Stimulated activated naive CD8-positive, alpha-beta T cell treated with anti-CD3 and anti-CD28 coated beads, Interleukin-15, amount 100 ng/mL, for 72 hours (primary cell): ENCODE data around the gene CFAP65.

ENCODE experiments used
- ATAC-seq: fragments of 150-1000 bp; cut with Tn5 transposase; 2 replicates; pipeline ENCODE4 v1.10.0; 2021; ENCODE audit warnings: mild to moderate bottlenecking, moderate library complexity
- DNase-seq, 2 donors: peaks; one replicate each; pipeline ENCODE4 v3.0.0; 2021 to 2022
- H3K27ac Mint-ChIP-seq, 2 donors: one replicate each; pipeline ENCODE4 v1.8.0; 2022; ENCODE audit warnings: mild to moderate bottlenecking in 2 of 2, mixed read lengths in 2 of 2, moderate library complexity in 2 of 2
- H3K27me3 Mint-ChIP-seq: one replicate; pipeline ENCODE4 v1.8.0; 2022; ENCODE audit warnings: mixed read lengths
- H3K4me1 Mint-ChIP-seq: one replicate; pipeline ENCODE4 v1.8.0; 2022; ENCODE audit warnings: mild to moderate bottlenecking, mixed read lengths
- H3K4me3 Mint-ChIP-seq, 2 donors: one replicate each; pipeline ENCODE4 v1.8.0; 2022; ENCODE audit warnings: mild to moderate bottlenecking in 2 of 2, mixed read lengths in 2 of 2, moderate library complexity in 1 of 2
- H3K9me3 Mint-ChIP-seq, 2 donors: one replicate each; pipeline ENCODE4 v1.8.0; 2022; ENCODE audit warnings: mixed read lengths in 2 of 2

Gene CFAP65

DNA sequence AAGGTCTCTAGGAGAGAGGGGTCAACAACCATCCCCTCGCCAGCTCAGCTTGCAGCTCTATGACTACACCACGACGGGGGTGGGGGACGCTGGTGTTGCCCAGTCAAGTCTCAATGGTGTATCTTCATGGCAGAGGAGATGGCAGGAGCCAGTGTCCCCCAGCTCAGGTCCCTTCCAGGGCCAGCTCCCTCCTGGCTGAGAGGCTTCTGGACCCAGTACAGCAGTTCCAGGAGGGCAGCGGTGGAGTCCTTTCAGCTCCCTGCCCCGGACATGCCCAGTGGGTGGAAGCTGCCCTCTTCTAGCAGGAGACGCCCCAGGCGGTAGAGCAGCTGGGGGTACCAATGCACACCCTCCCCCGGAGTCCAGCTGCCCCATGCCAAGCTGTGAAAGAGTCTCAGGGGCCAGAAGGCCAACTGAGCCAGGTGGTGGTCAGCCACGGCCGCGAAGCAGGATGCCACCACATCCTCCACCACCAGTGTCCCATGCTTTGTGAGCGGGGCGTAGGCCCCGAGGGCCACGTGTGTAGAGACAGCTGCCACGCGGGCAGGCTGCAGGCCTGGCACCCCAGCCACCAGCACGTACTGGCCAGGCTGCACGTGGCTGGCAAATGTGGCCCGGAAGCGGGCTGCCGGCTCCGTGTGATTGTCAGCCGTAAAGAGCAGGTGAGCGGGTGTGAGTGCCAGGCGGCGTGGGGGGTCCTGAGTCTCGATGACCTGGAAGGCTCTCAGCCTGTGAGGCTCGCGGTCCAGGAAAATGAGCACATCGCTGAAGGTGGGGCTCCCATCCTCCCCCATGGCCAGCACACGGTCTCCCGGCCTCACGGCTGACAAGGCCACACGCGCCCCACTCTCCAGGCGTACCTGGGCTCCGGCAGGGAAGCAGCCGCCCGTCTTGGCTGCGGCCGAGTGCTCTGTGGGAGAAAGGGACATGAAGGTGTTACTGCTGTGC, 13.9 kb upstream of the CFAP65 start:
- H3K4me3 Mint-ChIP-seq, result no peak overlapping the region
- no peak for ATAC-seq
- H3K9me3 Mint-ChIP-seq, result no peaks in the 10 kb centered on the region
- no peak overlapping the region for H3K27ac Mint-ChIP-seq
- peaks cover 28% of the 10 kb centered on the region for H3K4me1 Mint-ChIP-seq
- DNase-seq, result no peak
- H3K27me3 Mint-ChIP-seq, result peaks cover 78% of the 10 kb centered on the region

DNA sequence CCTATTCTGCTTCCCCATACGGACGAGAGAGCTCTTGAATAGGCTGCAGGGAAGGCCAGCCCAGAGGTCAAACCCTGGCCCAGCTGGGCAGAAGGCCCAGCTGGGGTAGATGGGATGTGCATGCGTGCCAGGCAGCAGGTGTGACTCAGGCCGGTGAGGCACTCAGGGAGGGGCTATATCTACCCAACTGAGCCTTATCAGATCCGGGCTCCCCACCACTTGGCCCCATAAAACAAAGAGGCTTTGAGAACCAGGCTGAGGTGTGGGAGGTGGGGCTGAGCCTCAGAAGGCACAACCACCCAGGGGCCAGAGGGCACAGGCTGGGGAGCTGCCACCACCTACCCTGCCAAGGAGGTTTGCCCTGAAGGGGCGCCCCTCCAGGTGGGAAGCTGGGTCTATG, 8.0 kb upstream of the CFAP65 start:
- Mint-ChIP-seq H3K9me3 (no peaks in the 10 kb centered on the region), H3K27me3 (peaks cover 76% of the 10 kb centered on the region), H3K4me1 (no peaks in the 10 kb centered on the region), H3K27ac (no peak overlapping the region), H3K4me3 (no peak overlapping the region)
- DNase-seq (no peak), ATAC-seq (no peak)

DNA sequence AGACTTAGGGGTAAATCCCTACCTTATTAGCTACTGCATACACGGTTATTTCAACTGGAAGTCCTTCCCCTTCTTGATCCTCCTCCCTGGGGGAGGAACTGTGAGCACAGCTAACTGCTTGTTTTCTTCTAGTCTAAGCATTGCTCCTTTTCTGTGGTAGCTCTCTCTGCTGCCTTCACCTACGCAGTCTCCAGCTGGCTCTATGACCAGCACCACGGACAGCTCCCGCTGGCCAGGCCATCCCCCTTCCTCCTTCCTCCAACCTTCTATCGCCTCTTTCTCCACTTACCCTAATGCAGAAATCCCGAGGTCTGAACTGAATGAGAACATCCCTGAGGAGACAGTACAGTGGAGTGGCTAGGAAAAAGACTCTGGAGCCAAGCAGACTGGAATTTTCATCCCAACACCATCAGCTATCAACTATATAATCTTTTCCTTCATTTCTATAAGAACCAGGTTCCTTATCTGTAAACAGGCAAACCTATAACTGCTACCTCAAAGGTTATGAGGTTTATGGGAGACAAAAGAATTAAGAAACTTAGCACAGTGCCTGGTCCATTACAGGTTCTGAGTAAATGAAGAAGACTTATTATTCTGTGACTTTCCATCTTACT, 4.7 kb upstream of the CFAP65 start:
- no peak overlapping the region for H3K4me3 Mint-ChIP-seq
- H3K4me1 Mint-ChIP-seq, result peaks cover 5% of the 10 kb centered on the region
- H3K9me3 Mint-ChIP-seq, result no peaks in the 10 kb centered on the region
- DNase-seq, result peak in 1 of 2 donors; percentile 17
- no peak for ATAC-seq
- H3K27me3 Mint-ChIP-seq, result peaks cover 98% of the 10 kb centered on the region
- H3K27ac Mint-ChIP-seq, result no peak overlapping the region

GRCh38 chr2:219042750-219043149, 1.4 kb upstream of the CFAP65 start:
- H3K27me3 Mint-ChIP-seq, result peaks cover 85% of the 10 kb centered on the region
- no peak overlapping the region for H3K4me3 Mint-ChIP-seq

GRCh38 chr2:219042157-219042556, 841 bp upstream of the CFAP65 start:
- no peaks in the 10 kb centered on the region for H3K9me3 Mint-ChIP-seq
- DNase-seq, result no peak
- peaks cover 85% of the 10 kb centered on the region for H3K27me3 Mint-ChIP-seq
- no peak for ATAC-seq
- H3K4me3 Mint-ChIP-seq, result no peak overlapping the region
- no peak overlapping the region for H3K27ac Mint-ChIP-seq
- peaks cover 7% of the 10 kb centered on the region for H3K4me1 Mint-ChIP-seq

More at GRCh38 chr2:219042750-219043149, 1.4 kb upstream of the CFAP65 start:
- Mint-ChIP-seq H3K27ac (no peak overlapping the region), H3K4me1 (peaks cover 7% of the 10 kb centered on the region), H3K9me3 (no peaks in the 10 kb centered on the region)
- no peak for ATAC-seq
- no peak for DNase-seq

- no peak for ATAC-seq
- Mint-ChIP-seq H3K4me3 (no peak overlapping the region), H3K9me3 (no peaks in the 10 kb centered on the region), H3K27ac (no peak overlapping the region), H3K27me3 (peaks cover 85% of the 10 kb centered on the region), H3K4me1 (peaks cover 7% of the 10 kb centered on the region)
- DNase-seq, result no peak
Measured at GRCh38 chr2:219038600-219038999, 2.7 kb downstream of the CFAP65 start.

DNA sequence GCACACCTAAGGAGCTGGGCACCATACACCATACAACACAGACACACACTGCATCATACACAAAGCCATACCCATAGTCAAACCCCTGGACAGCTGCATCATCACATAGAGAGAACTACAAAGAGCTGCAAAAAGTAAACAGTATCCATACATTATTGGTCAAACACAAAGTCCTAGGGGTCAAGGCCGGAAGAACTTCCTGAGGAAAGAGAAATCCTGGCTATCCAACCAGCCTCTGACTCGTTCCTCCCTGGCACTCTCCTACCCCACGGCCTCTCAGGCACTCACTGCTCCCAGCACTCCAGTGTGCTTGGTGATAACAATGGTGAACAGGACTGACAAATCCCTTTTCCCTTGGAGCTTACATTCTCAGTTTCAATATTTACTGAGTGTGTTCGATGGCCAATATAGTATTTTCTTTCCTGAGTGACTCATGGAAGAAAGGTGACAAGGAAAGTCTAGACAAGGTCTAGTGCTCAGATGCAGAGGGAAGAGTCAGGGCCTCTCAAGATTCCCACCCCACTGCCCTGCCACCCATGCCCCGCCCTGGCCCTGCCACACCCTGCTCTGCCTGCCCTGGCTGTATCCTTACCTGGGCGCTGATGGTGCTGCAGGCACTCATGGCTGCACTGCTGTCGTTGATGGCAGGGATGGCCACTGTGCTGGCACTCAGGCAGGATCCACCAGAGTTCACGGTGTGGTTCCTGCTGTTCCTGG, 3.4 kb downstream of the CFAP65 start:
- ATAC-seq, result no peak
- no peak for DNase-seq
- Mint-ChIP-seq H3K27me3 (peaks cover 85% of the 10 kb centered on the region), H3K27ac (no peak overlapping the region), H3K4me3 (no peak overlapping the region), H3K4me1 (peaks cover 7% of the 10 kb centered on the region), H3K9me3 (no peaks in the 10 kb centered on the region)

- Mint-ChIP-seq H3K9me3 (no peaks in the 10 kb centered on the region), H3K4me3 (no peak overlapping the region), H3K27me3 (peaks cover 84% of the 10 kb centered on the region), H3K27ac (no peak overlapping the region), H3K4me1 (peaks cover under 1% of the 10 kb centered on the region)
- ATAC-seq (no peak), DNase-seq (no peak)
Measured at GRCh38 chr2:219035942-219036341, 5.4 kb downstream of the CFAP65 start.

GRCh38 chr2:219034823-219035222, 6.5 kb downstream of the CFAP65 start:
- Mint-ChIP-seq H3K4me3 (no peak overlapping the region), H3K4me1 (no peaks in the 10 kb centered on the region), H3K27ac (no peak overlapping the region), H3K9me3 (no peaks in the 10 kb centered on the region), H3K27me3 (peaks cover 87% of the 10 kb centered on the region)
- ATAC-seq (no peak), DNase-seq (no peak)

DNA sequence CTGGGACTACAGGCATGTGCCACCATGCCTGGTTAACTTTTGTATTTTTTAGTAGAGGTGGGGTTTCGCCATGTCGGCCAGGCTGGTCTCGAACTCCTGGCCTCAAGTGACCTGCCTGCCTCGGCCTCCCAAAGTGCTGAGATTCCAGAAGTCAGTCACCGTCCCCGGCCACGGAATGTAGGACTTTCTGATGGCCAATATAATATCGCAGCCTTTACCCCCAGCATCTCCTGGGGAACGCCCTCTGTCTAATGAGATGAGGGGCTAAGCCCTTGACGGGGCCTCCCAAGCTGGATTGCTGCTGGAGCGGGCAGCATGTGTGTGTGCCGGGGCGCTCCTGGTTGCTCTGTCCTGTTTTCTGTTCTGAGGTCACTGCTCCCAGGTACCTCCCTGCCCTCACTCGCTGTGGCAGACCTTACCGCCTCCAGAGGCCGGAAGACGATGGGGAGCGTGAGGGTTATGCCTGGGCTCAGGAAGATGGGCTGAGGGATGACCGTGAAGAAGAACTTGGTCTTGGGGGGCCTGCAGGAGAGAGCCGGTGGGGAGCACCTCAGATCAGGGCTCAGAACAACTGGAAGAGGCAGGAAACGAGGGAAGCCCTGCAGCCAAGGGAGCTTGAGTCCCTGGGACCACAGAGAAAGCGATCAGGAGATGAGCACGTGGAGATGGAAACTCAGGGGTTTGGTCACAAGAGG, 9.1 kb downstream of the CFAP65 start:
- DNase-seq (no peak), ATAC-seq (no peak)
- Mint-ChIP-seq H3K27me3 (peaks cover 76% of the 10 kb centered on the region), H3K4me1 (no peaks in the 10 kb centered on the region), H3K4me3 (no peak overlapping the region), H3K27ac (no peak overlapping the region), H3K9me3 (no peaks in the 10 kb centered on the region)

DNA sequence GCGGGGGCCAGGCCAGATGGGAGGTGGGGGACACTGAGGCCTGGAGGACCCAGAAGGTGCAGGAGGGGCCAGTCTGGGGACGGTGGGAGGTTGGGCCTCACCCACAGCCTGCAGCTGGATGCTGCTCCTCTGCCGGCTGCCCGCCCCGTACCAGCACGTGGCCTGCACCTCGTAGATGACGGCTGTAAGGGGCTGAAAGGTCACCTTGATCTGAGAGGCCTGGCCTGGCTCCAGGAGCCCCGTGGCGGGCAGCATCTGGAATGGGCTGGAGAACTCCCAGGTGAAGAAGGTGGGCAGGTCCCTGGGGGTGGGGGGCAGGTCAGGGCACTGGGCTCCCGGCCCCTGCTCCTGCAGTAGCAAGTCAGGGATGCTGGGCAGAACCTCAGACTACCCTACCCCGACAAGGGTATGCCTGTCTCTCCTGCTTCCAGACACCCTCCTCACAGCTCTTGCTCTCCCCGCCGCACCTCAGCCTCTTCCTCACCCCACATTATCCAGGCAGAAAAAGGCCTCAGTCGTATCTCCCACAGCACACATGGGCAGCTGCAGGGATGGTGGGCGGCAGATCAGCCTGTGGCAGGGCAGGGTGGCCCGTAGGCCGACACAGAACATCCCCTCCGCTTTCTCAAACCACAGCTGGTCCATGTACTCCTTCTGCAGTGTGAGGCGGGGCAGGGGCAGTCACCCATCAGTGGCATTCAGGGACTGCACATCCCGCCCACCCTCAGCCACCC, 10.1 kb downstream of the CFAP65 start:
- Mint-ChIP-seq H3K9me3 (no peaks in the 10 kb centered on the region), H3K27ac (no peak overlapping the region), H3K4me3 (no peak overlapping the region), H3K4me1 (no peaks in the 10 kb centered on the region), H3K27me3 (peaks cover 67% of the 10 kb centered on the region)
- ATAC-seq (peak; percentile 8), DNase-seq (no peak)

- Mint-ChIP-seq H3K27me3 (peaks cover 59% of the 10 kb centered on the region), H3K4me3 (no peak overlapping the region), H3K9me3 (no peaks in the 10 kb centered on the region), H3K4me1 (no peaks in the 10 kb centered on the region), H3K27ac (no peak overlapping the region)
- ATAC-seq (no peak), DNase-seq (no peak)
Measured at GRCh38 chr2:219030177-219030940, 11.0 kb downstream of the CFAP65 start.

- ATAC-seq (peak; percentile 78), DNase-seq (peak; percentile 70 to 74)
- H3K4me3 Mint-ChIP-seq, result no peak overlapping the region
- no peak overlapping the region for H3K27ac Mint-ChIP-seq
- no peaks in the 10 kb centered on the region for H3K9me3 Mint-ChIP-seq
- H3K4me1 Mint-ChIP-seq, result no peaks in the 10 kb centered on the region
- peaks cover 53% of the 10 kb centered on the region for H3K27me3 Mint-ChIP-seq
Measured at GRCh38 chr2:219029829-219030165, 11.5 kb downstream of the CFAP65 start.

DNA sequence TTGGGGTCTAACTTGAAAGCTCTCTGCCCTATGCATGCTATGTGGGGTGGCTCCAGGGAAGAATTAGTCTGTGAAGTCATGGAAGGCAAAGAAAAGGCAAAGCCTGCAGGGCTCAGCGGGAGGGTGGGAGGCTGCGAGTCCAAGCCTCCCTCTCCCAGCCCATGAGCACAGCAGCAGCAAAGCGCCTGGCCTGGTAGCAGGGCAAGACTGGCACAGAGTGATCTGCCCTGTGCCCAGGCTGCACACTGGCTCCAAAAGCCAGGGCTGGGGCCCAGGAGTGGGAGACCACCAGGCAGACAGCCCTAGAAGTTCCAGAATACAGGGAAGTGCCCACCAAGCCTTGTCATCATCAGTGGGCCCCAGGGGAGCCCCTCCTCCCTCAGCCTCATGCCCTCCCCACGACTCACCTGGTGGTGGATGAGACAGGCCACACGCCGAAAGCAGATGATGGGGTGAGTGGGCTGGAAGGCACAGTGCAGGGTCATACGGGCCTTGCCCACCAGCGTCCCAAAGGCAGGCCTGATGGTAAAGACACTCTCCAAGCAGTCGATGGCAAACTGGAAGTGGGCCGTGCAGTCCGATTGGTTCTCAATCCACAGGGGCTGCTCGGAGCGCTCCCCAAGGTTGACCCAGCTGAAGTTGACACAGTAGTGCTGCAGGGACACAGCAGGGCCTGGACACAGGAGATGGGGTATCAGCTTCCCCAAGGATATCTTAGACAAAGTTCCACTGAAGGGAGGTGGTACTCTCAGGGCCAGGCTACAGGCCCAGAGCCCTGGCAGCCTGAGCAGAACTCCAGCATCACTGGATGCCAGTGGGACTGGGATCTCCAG, 12.1 kb downstream of the CFAP65 start:
- peak; percentile 21 for ATAC-seq
- Mint-ChIP-seq H3K27me3 (peaks cover 48% of the 10 kb centered on the region), H3K4me3 (no peak overlapping the region), H3K4me1 (no peaks in the 10 kb centered on the region), H3K27ac (no peak overlapping the region), H3K9me3 (no peaks in the 10 kb centered on the region)
- no peak for DNase-seq
